GM19324 (cell line): ENCODE data around the gene APMAP.

ENCODE experiments used
- ATAC-seq: cut with Tn5 transposase; IDR thresholded peaks from one replicate; pipeline ENCODE4 v1.9.1; 2021; ENCODE audit warnings: mild to moderate bottlenecking, moderate library complexity; ENCODE audit not compliant: unreplicated experiment, low FRiP score

Gene APMAP, protein sequence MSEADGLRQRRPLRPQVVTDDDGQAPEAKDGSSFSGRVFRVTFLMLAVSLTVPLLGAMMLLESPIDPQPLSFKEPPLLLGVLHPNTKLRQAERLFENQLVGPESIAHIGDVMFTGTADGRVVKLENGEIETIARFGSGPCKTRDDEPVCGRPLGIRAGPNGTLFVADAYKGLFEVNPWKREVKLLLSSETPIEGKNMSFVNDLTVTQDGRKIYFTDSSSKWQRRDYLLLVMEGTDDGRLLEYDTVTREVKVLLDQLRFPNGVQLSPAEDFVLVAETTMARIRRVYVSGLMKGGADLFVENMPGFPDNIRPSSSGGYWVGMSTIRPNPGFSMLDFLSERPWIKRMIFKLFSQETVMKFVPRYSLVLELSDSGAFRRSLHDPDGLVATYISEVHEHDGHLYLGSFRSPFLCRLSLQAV

DNA sequence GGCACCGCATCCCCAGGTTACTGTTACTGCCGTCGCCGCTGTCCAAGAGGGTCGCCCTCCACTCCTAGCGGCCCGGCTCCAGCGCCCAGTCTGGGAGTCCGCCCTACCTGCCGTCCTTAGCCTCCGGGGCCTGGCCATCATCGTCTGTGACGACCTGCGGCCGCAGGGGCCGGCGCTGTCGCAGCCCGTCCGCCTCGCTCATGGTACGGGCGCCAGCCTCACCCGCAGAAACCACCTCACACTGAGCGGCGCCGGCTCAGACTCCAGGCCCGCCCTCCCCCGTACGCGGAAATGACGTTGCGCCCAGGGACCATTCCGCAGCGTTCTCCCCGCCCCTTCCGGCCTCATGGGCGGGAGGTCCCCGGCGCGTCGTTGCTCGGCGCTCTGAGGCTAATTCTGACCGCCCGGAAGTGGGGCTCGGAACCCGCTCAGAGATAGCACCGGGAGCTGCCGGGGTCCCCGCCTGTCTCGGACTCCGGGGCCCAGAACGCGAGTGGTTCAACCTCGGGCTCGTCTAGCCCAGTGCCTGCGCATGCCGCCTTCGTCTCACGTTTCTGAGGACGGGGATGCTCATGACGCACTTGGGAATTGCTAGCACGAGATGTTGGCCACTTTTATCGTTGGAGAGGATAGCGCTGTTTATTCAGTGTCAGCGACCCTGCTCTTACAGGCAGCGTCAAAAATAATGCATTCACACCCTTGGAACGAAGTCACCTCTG lies at the start of gene APMAP:
Gene APMAP, minus strand, starts transcription at position 265 of the 719 bp plus-strand sequence. Its CDS starts 63 bp downstream, at position 202.
- ATAC-seq, result peak; percentile 97

DNA sequence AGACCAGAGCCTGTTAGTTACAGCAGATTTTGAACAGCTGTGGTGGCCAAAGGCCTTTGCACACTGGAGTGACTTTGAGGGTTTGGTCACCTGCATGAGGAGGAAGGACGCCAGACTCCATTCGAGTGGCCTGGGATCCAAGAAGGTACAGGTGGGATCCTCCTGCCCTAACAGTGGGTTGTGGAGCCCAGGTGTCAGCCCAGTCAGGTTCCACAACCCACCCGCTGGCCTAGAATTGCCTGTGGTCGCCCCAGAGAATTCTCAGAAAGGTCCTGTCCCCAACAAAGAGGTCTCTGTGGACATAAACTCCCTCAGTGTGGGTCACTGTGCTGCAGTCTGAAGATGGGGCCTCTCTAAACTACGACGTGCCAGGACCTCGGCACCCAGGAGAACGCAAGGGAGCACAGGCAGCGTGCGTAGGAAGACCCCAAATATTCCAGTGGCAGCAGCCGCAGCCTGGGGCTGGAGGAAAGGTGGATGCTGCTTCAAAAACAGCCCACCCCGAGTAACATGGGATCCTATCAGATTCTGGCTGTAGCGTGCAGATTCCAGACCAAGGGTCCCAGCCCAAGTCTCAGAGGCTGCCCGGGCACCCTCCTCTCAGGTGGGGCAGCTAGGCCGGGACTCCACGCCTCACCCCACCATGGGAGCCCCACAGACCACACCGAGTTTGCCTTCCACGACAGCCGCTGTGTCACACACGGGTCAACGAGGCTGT lies 49.4 kb upstream of the APMAP start:
- ATAC-seq, result no peak

GRCh38 chr20:25040438-25040831 lies 47.9 kb upstream of the APMAP start:
- no peak for ATAC-seq

DNA sequence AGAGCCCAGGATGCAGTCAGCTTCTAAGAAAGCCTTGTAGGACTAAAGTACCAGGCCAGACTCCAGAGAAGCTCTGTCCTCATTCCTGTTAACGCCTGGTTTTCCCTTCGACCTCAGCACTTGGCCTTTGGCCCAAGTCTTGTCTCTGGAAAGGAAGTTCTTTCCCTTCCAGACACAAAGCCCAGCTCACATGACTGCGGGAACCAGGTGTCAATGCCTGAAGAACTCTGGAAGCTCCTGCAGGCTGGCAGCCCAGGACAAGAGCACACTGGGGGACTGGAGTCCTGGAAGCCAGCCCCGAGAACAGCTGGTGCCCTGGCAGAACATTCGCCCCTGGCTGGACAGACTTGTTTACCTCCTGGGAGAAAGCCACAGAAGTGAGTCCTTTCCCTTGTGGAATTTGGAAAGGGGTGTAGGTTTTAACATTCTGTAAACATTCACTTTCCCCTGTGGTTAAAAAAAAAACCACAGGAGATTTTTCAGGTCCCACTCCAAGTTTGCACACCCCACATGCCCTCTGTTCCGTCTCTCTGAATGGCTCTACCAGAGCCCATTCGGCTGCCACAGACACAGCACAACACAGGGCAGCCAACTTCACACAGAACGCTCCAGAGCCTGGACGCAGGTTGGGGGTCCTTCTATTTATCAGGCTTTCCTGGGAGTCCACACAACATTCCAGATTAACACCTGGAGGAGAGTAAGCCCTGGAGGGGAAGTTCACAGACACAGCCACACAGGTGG lies 47.3 kb upstream of the APMAP start:
- ATAC-seq, result no peak

DNA sequence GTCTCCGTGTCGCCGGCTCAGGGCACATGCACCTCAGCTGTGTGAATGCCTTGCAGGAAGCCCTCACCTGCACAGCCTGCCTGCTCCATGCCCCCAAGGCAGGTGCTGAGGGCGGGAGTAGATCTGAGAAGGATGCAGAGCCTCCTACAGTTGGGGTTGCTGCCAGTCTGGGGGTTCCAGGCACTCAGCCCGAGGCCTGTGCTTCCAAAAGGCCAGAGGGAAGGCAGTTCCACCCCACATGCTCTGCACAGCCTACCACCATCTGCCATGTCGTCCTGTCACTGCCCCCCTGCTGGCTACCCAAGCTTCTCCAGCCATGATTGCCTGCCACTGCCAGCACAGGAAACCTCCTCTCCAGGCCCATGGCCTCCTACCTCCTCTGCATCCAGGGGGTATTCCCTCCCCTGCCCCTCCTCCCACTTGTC lies 46.1 kb upstream of the APMAP start:
- no peak for ATAC-seq

- ATAC-seq, result no peak
These were observed 45.5 kb upstream of the APMAP start for GRCh38 chr20:25038103-25038410.

DNA sequence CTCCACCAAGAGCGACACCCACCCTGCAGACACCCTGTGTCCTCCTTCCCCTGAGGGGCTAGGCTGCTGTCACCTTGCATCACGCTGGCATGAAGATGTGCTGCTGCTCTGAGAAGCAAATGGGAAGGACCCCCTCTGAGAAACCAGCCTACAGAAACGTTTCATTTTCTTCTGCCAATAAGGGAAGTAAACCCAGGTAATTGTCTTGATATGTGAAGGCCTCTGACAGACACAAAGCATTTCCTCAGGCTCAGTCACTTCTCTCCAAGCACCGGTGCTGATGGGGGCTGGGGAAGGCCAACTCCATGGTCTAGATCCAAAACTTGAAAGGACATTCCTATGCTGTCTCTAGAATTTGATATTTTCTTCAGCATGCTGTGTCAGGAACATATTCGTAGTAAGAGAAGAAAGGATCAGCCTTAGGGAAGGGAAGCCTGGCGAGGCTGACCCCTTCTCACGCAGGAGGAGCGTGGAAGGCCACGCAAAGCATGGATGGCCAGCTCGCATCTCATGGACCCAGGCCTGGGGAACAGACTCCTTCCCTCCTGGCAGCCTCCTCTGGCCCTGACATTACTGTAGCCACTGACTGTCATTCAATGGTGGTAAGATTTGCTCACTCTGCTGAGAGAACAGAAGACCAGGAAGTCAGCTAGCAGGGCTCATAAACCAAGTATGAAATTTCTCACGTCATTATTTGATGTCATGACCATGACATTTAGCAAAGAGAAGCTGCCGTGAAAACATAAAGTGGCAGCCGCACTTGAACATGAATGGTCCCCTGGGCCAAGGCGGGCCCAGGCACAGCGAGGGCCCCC lies 44.9 kb upstream of the APMAP start:
- ATAC-seq, result no peak

DNA sequence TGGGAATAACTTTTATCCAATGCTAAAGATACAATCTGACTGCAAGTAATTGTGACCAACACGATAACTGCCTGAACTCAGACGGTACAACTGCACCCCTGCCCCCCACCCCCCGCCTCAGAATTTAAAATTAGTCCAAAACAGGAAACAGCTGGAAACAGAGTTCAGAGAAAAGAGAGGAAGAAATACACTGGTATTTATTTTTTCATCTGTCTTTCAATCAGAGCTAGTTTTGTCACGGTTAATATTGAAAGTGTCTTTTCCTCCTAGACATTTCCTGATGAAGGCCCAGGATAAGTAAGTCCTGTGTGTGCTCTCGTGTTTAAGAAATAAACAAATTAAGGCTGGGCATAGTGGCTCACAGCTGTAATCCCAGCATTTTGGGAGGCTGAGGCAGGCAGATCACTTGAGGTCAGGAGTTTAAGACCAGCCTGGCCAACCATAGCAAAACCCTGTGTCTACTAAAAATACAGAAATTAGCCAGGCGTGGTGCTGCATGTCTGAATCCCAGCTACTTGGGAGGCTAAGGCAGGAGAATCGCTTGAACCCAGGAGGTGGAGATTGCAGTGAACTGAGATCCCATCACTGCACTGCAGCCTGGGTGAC lies 43.9 kb upstream of the APMAP start:
- ATAC-seq, result no peak

GRCh38 chr20:25035921-25036320 lies 43.4 kb upstream of the APMAP start:
- ATAC-seq, result peak; percentile 46

GRCh38 chr20:25033924-25034300 lies 41.4 kb upstream of the APMAP start:
- no peak for ATAC-seq

GRCh38 chr20:25033265-25033923 lies 40.8 kb upstream of the APMAP start:
- no peak for ATAC-seq

- no peak for ATAC-seq
These were observed 40.1 kb upstream of the APMAP start for GRCh38 chr20:25032478-25033264.

GRCh38 chr20:25032065-25032477 lies 39.5 kb upstream of the APMAP start:
- no peak for ATAC-seq

DNA sequence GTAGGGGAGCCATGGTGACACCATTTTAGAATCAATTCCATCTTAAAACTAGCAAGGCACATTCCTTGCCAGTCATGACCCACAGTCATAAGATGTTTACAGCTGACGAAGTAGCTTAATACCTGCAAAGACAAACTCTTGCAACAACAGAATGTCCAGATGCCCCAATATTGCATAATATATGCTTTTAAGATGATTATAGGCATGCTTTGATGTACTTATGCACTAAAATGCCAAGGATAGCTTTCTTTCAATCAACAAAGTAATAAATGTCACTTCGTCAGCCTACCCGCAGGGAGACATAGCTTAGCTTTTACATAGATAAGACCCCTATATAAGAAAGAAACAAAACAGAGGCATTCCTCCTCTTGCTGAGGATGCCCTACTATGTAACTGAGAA lies 38.7 kb upstream of the APMAP start:
- ATAC-seq, result no peak

GRCh38 chr20:25030649-25031207 lies 38.2 kb upstream of the APMAP start:
- no peak for ATAC-seq

GRCh38 chr20:25030007-25030648 lies 37.6 kb upstream of the APMAP start:
- no peak for ATAC-seq

DNA sequence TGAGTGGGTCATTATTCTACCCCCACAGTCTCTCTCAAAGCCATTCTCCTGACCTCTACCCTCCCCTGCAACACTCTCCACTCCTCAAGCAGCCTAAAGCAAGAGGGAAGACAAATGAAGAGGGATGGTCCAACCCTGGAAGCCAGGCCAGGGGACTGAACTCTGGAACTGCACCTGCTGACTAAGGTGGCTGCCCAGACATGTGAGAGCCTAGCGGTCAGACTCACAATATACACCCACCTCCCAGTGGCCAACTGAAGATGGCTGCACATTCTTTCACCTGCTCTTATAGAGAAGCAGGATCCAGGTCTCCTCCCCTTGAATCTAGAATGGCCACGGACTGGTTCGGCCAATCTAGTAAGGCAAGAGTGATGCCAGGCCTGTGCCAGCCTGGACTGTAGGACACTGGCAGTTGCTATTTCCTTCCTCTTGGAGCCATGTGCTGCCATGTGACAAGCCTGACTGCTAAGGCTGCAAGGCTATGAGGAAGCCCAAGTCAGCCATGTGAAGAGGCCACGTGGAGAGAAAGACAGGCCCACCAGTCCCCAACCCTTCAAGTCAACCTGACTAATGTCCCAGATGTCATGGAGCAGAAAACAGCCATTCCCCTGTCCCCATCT lies 33.5 kb upstream of the APMAP start:
- ATAC-seq, result no peak
